DMS 273 (cell line): ENCODE measurements around the gene ATP6V1B1.

Experiments
- DNase-seq: peaks from one replicate; lab custom pipeline; 2025; ENCODE audit not compliant: unreplicated experiment; lab: John Stamatoyannopoulos, UW

ATP6V1B1 gene

DNA sequence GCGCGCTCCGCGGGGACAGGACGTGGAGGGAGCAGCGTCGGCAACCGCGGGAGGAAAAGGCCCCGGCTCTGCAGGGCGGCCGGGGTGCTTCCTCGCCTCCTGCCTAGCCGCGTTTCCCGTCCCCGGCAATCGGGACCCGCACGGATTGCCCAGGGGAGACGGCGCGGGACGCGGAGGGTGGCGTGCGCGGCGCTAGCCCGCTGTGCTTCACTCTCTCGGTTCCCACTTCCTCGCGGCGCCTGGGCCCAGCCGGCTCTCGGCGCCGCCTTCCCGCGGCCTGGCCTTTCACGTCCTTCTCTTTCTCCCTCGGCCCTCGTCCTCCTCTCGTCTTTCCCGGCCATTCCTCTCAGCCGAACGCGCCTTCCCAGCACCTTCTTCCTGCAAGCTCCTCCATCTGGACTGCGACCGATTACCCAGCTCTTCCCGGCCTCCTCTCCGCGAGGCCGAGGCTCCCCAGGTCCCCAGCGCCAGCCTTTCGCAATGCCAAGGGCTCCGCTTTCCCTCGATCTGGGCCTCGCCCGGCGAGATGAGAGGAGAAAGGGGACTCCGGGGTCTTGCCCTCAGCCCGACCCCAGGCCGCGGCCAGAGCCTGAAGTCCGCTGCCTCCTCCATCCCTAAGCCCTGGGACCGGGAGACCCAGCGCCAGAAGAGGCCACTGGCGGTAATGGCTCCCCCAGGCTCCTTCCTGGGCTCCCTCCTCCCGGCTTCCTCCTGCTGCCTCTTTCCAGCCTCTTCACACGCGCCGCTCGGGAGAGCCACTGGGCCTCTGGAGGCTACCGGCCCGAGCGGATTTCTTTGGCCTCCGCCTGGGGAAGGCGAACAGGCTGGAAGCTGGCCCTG, 34.3 kb upstream of the ATP6V1B1 start:
- DNase-seq: peak; percentile 83

DNA sequence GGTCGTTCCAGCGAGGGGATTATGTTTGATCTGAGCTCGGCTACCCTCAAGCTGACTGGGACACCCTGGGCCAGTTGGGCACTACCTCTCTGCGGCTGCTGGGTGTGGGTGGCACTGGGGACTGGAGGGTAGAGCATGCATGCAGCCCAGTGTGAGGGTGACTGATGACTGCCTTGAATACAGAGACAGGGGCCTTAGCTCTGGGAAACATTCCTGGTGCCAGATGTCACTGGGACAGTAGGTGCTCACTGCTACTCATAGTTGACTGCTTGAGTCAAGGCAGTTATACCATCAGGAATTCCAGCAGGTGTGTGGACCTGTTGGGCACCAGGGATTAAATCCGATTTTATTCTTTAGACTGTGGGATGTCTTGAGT, 33.6 kb upstream of the ATP6V1B1 start:
- peak; percentile 61 for DNase-seq

- no peak for DNase-seq
Measured at GRCh38 chr2:70902579-70902978, 33.1 kb upstream of the ATP6V1B1 start.

DNA sequence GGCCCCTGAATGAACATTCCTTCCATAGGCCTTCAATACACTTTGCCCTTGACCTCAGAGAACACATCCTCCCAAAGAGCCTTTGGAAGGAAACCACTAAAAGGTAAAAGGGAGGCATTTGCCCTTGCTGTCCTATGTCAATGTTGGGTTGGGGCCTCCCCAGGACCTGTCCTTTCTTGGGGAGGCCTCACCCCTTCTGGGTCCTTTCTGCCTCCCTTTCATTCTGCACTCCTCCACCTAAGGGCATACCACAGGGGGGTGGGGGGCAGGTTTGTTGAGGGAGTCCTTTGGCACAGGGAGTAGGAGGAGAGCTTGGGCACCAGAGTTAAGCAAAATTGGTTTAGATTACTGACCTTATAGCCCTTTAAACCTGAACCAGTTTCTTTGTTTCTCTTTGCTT, 32.5 kb upstream of the ATP6V1B1 start:
- no peak for DNase-seq

DNA sequence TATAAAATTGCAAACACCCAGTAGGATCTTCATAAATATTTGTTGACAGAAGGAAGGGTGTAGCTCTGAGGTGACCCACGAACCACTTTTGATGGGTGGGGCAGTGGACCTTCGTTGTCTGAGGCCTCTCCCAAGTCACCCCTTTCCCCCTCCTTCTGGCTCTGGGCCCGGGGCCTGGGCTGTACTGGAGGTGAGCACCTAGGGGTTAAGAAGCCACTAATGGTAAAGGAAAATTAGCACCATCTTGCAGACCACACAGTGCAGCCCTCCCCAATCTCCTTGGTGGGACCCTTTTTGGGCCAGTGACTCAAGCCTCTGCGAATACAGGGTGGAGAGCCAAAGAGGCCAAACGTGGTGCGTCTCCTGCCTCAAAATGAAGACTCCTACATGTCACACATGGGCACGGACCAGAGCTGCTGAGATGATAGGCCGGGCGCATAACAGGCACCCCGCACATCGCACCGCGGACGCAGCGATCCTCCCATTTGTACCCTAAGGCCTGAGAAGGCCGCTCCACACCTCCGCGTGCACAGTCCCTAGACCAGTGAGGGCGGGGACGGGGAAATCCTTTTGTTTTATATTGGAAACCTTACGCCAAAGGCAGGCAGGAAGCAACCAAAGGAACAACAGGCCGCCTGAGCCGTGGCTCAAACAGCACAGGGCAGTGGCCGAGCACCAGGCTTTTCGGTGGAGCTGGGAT, 31.9 kb upstream of the ATP6V1B1 start:
- DNase-seq: no peak

DNA sequence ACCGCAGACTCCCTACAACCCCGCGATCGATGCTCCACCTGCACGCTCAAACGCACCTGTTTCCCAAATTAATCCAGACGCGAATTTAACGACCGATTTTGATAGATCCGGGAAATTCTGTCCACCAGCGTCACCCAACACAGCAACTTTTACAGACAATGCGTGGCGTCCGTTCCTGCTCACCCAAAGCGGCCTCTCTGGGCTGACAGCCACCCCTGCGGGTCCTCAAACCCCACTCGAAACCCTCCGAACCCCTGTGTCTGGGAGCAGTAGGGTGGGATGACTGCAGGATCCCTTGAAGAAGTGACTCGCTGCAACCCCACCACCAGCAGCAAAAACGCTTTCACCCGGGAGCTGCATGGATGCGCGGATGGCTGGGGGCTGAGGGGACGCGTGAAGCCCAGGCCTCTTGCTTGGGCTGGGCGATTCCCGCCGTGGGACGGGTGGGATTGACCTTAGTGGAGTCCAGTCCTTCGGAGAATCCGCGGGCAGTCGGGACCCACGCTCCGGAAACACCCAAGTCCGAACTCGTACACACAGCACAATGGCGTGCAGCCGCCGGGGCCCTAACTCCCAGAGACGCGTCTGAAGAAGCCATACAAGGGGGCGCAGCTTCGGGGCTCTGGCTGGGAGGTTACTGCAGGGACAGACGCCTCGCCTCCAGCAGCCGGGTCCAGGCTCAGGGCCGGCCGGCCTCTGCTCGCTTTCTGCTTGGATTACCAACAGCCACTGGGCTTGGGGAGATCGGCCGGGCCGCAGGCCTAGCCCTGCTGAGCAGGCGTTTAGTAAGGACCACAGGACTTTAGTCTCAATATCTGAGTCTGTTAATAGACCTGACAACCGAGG, 31.1 kb upstream of the ATP6V1B1 start:
- DNase-seq: no peak

- DNase-seq: no peak
Measured at GRCh38 chr2:70905443-70906421, 30.0 kb upstream of the ATP6V1B1 start.

GRCh38 chr2:70906439-70907005, 29.2 kb upstream of the ATP6V1B1 start:
- DNase-seq: no peak

- no peak for DNase-seq
Measured at GRCh38 chr2:70907130-70908057, 28.3 kb upstream of the ATP6V1B1 start.

DNA sequence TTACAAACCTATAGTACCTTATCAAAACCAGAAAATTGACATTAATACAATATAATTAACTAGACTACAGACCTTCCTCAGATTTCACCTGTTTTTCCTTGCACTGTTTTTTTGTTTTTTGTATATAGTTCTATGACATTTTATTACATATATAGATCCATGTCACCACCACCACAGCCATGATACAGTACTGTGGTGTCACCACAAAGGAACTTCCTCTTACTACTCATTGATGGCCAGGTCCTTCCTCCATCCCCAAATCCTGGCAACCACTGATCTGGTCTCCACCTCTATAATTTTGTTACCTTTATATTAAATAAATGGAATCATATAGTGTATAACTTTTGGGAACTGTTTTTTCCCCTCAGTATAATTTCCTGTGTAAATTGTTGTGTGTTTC, 19.4 kb upstream of the ATP6V1B1 start:
- DNase-seq: no peak

- no peak for DNase-seq
Measured at GRCh38 chr2:70918016-70918415, 17.7 kb upstream of the ATP6V1B1 start.

DNA sequence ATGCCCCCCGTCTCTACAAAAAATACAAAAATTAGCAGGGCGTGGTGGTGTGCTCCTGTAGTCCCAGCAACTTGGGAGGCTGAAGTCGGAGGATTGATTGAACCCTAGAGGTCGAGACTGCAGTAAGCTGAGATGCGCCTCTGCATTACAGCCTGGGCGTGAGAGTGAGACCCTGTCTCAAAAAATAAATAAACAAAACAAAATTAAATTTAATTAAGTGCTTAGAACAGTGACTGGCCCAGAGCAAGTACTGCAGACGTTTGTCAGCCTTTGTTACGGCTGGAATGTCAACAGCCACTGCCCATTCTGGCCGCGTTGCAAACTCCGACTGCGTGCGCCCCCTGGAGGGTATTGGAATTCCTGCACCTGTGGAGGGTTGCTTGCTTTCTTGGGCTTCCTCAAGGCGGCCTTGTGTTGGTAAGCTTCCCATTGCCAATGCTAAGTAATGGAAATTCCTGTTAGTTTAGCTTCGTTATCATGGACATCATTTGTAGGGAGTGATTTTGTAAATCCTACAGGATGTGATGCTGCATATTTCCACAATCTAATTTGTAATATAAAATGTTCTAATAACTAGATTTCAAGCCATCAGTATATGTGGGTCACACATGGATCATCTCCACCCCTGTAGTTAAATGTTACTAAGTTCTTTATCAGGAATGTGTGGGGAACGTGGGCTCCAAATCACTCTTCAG, 15.9 kb upstream of the ATP6V1B1 start:
- DNase-seq: peak; percentile 91

GRCh38 chr2:70920367-70920715, 15.4 kb upstream of the ATP6V1B1 start:
- DNase-seq: no peak

DNA sequence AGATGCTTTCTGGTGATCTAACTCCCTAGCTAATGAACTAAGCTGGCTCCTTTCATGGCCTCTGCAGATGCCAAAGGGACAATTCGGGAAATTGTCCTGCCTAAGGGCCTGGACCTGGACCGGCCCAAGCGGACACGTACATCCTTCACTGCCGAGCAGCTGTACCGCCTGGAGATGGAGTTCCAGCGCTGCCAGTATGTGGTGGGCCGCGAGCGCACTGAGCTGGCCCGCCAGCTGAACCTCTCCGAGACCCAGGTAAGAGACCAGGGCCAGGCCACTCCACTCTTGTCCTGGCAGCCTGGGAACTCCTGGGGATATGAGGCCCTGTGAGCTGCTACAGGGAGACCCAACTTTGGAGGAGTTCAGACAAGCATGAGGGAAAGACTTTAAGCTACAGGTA, 14.7 kb upstream of the ATP6V1B1 start:
- DNase-seq: no peak

DNA sequence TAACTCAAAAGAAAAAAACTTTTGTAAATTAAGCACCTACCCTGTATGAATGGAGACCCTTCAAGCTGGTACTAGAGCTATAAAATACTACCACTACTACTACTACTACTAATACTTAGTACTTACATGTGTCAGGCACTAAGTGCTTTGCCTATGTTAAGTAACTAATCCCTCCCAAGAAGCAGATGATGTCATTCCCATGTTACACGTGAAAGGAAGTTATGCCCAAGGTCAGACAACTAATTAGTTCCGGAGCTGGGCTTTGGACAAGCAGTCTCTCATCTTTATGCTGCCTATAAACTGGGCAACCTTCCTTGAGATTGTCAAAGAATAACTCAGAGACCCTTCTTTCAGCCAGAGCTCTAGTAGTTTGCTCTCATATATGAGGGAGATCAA, 13.9 kb upstream of the ATP6V1B1 start:
- DNase-seq: peak; percentile 61

- peak; percentile 90 for DNase-seq
Measured at GRCh38 chr2:70922235-70923234, 13.2 kb upstream of the ATP6V1B1 start.

GRCh38 chr2:70923378-70924015, 12.2 kb upstream of the ATP6V1B1 start:
- peak; percentile 68 for DNase-seq
